Ammon's horn (tissue), 1 donor: Measurements from ENCODE around the gene TUBB1.
"Not testable (repeated sequence)": the region's sequence is repeated elsewhere in the genome, so short reads cannot be mapped to it uniquely, and the experiment has no call there.

Source experiments
- DNase-seq: peaks from one replicate; pipeline ENCODE4 v3.0.0-alpha.2; 2016; ENCODE audit warnings: low spot score

TUBB1 gene

DNA sequence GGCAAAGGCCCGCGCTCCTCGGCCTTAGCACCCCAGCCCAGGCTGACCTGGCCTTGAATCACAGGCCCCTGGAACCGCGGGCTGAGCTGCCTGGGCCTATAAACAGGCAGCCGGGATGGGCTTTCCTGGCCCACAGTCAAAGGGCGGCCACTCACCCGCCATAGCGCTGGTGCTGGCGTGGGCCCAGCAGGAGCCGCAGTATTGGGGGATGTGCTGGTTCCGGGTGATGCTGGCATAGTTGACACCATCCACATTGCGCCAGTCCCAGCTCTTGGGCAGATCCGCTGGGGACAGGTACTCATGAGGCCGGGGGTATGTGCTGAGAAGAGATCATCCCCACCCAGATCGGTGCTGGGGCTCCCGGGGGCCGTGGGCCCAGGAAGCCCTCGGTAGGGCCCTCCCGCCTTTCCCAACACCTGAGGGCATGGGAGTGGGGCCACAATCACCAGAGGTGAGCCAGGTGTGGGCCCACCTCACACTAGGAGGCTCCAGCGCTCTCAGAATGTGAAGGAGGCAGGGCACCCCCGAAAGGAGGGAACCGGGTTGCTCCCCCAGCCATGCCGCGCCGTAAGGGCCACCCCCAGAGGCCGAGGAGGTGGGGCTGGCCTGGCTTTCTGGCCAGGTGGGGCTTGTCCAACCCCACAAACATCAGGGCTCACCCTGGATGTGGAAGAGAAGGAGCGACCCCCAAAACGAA is 12.9 kb upstream of the TUBB1 start:
- no peak for DNase-seq

DNA sequence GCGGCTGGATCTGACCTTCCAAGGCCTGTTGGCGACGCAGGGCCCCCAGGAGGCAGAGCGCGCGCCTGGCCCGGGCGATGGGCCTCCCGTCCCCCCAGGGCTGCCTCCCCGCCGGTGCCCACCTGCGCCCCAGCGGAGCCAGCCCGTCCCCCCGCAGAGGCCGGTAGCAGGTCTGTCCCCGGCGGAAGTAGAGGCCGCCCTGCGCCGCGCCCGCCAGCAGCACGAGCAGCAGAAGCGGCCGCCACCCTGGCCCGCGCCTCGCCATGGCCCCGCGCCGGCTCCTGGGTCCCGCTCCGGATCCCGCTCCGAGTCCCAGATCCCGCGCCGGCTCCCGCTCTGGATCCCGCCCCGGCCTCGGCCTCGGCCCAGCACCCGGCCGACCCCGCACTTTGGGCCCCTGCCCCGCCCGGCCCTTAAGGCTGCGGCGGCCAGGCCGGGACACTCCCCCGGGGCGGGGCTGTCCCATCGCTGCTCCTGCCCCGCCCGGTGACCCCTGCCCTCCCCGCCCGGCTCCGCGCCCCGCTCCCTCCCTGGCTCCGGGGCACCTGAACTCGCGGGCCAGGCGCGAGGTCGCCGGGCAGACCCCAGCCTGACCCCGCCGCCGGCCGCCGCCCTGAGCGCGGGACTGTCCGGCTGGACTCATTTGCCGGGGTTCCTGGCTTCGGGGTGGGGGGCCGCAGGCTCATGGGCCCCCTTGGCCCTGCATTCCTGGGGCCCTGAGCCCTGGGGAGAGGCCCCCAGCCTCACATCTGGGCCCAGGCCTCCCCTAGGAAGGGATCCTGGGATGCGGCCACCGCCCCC is 12.2 kb upstream of the TUBB1 start, which contains the start of gene CTSZ:
Gene CTSZ (minus strand): TSS at position 391 of the 801 bp plus-strand sequence. CDS start 126 bp downstream, at position 265.
- DNase-seq: peak; percentile 41

DNA sequence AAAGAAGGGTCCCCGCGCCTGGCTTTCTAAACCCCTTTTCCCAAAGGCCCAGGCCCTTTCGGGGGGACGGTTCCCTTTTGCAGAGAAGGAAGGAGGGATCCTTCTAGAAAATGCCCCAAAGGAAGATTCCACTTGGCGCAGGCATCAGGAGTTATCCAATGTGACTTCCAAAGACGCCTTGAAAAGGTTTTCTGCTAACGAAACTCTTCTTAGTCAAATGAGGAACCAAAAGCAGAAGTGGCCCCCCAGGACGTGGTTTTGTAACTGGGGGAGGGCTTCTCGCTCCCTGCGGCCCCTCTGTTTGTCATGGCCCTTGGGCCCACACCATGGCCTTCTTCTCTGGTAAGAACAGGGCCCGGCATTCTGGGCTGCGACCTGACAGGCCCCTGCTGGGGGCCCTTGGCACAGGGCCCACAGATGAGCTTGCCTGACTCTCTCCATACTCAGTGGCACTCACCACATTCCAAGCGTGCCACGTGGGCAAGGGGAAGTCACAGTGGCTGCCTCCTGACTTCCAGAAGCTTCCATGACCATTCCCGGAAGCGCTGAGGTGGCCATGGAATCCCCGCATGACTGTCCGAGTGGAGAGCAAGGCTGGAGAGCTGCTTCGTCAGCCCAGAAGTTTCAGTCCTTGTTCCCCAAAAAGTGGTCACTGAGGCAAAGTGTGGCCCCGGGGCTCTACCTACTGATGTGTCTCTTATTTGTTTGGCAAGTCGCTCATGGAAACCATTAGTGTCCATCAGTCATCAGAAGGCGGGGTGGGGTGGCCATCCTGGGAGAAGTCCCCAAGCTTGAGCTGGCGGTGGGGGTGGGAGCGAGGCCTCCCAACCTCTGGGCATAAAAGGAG is 11.3 kb upstream of the TUBB1 start:
- peak; percentile 29 for DNase-seq

DNA sequence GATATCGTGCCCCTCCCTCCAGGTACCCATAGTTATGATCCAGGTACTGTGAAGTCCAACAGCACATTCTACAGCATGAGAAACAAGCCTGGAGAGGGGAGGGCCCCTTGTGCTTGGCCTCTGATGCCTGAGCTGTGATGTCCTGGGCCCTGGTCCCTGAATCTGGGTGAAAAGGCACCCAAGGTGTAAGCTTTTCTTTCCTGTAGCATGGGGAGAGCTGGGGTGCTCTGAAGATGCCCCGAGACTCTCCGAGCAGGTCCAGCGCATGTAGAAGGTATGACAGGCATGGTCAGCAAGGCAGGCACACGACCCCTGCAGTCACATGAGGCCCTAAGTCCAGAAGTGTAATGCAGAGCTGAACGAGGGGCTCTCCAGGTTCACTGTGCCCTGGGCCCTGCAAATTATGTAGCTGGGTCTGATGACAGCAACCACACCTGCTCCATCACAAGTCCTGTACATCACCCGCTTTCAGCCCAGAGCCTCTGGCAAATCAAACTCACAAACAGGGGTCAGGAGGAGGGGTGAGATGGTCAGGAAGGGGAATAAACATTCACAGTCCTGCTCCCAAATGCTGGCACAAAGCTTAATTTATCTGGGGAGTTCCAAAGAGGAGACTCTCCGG is 10.4 kb upstream of the TUBB1 start:
- no peak for DNase-seq

DNA sequence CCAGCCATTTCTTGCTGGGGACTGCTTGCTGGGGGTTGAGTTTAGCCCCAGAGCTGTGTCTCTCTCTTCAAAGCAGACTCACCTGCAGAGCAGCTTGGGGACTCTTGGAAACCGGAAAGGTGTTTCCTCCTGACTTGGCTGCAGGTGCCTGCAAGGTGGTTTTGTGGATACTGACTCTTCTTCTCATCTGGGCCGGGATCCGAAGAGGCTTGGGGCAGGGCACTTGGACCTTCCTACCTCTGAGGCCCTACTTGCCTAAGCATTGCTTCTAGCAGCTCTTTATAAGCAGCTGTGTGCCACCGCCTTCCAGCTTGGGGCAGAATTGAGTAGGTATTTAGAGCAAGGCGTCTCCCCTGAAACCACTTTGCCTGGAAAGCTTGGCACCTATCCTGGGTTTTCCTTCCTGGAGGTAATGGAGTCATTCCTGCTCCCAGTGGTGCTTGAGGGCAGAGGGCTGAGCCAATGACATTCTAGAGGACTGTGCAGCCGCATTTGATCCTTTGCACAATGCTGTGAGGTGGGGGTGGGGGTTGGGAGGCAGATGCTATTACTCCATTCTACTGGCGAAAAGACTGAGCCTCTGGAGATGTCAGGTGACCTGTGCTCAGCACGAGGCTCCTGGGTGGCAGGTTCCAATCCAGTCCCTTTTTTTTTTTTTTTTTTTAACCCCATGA is 8.8 kb upstream of the TUBB1 start:
- no peak for DNase-seq

DNA sequence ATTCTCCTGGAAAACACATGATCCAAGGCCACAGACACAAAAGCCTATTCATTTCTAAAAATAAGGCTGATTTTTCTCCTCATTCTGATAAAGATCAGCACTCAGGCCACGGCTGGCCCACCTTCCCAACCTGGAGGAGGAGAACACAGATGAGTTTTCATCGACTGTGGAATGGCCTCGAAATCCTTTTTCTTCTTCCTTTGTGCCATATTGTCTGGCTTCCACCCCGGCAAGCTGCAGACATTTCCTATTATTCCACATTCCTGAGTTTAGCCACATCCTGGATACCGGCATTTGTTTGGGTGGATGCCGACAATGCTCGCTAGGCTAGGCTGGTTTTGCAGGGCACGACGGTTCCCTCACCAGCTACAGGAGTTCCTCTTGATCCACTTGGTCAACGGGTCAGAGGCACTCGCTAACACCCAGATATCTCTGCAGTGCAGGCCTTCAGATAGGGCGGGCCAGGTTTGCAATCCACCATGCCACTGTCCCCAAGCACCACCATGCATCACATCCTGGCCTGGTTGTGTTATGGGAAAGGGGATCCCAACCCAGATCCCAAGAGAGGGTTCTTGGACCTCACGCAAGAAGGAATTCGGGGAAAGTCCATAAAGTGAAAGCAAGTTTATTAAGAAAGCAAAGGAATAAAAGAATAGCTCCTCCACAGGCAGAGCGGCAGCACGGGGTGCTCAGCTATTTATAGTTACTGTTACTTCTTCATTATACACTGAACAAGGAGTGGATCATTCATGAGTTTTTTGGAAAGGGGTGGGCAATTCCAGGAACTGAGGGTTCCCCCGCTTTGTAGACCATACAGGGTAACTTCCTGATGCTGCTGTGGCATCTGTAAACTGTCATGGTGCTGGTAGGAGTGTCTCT is 8.0 kb upstream of the TUBB1 start:
- DNase-seq: peak; percentile 29

DNA sequence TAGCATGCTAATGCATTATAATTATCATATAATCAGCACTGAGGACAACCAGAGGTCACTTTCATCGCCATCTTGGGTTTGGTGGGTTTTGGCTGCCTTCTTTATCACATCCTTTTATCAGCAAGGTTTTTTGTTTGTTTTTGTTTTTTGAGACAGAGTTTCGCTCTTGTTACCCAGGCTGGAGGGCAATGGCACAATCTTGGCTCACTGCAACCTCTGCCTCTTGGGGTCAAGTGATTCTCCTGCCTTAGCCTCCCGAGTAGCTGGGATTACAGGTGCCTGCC is 7.4 kb upstream of the TUBB1 start:
- DNase-seq: not testable (repeated sequence)

DNA sequence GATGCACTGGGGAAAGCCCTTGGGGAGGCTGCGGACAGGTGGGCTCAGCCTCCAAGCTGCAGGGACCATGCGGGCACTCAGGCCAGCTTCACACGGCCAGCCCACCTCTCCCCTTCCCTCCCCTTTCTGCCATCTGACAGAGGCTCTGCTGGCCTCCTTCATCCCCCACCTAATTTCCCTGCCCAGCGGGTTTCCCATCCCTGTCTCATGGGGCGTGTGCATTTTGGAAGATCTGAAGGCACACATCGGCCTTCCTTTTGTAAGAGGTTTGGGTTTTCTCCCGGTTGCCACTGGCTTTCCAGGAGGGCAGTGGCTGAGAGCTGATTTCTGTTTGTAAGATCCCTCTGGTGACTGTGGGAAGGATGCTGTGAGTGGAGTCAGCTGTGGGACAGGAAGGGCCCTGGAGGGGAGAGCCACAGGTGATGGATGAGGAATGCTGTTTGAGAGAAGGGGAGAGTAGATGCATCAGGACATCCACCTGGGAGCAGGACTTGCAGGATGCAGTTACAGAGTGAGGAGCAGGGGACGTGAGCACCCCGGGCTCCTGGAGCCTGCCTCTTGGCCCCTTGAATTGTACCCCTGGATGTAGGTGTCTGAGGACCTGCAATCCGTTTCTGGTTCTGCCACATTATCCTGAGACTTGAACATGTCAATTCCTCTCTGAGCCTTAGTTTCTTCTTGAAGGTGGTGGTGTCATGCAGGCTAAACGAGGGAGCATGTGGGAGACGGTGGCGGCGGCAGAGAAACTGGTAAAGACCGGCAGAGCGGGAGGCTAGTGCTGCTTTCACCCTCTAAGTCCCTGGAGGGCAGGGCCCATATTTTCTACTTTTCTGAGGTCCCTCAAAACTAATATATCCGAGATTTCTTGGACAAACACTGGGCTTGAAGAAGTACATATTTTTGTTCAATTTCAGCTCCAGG is 5.9 kb upstream of the TUBB1 start:
- no peak for DNase-seq

DNA sequence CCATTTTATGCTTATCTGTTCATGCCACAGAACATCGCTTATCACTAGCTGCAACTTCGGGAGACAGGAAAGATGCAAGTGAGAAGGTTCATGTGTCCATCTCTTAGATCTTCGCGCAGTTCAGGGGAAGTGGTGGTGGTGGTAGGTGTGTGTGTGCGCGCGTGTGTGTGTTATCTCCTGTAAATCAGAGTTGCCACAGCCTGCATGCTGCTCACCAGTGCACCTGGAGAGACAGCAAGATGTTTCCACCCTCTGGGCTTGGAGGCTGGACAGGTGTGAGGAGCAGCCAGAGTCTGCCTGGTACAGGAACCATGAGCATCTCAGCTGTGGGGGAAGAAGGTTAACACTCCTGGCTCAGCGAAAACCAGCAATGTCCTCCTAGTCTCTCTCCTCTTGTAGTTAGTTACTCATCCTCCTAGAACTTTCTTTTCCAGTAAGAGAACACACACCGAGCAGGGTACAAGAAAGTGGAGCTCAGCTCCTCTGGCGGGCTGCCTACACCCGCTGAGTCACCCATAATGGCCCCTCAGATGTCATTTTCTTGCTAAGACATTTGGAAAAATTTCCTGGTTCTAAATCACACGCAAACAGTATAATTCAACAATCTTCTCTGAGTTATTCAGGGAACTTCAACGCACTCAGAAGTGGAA is 5.1 kb upstream of the TUBB1 start:
- DNase-seq: no peak

DNA sequence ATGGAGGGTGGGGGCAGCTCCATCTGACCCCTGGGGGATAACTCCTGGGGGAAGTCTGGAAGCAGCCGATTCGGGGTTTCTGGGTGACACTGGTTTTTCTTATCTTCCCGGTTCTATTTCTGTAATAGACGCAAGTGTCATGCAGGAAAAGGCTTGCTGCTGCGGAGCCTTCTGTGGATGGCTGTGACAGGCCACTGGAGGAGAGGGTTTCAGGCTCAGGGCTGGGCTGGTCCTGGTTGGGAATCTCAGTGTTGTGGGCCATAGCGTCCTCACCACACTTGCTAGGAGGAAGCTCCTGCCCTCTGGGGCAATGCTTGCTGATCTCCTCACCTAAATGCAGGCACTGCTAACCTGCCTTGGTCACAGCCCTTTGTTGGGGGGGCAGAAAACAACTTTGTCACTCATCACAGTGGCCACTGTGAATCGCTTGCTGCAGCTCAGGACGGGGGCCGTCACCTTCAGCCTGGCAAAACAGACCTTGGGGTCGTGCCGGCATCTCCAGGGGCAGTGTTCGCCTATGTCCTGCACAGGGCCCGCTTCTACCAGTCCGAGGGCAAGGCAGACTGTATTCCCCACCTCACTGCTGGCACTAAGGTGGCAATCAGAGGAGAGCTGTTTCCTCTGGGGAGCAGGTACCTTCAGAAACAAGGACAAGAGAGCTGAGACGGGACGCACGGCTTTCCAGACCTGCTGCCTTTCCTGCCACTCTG is 4.4 kb upstream of the TUBB1 start:
- no peak for DNase-seq

DNA sequence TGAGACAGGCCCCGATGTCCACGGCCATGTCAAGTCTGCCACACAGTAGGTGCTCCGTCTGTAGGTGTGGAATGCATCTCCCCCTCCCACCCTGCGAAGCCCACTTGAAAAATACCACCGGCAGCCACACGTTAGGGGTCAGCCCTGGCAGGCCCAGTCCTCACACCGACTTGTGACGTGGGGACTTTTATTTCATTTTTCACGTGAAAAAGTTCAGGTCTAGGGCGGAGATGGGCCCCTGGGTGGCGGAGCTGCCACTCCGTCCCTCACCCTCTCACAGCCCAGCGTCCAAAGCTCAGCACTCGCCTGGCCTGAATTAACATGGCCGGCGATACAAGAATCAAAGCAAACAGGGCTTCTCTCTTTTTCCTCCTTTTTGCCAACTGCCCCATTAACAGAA is 3.8 kb upstream of the TUBB1 start:
- no peak for DNase-seq

DNA sequence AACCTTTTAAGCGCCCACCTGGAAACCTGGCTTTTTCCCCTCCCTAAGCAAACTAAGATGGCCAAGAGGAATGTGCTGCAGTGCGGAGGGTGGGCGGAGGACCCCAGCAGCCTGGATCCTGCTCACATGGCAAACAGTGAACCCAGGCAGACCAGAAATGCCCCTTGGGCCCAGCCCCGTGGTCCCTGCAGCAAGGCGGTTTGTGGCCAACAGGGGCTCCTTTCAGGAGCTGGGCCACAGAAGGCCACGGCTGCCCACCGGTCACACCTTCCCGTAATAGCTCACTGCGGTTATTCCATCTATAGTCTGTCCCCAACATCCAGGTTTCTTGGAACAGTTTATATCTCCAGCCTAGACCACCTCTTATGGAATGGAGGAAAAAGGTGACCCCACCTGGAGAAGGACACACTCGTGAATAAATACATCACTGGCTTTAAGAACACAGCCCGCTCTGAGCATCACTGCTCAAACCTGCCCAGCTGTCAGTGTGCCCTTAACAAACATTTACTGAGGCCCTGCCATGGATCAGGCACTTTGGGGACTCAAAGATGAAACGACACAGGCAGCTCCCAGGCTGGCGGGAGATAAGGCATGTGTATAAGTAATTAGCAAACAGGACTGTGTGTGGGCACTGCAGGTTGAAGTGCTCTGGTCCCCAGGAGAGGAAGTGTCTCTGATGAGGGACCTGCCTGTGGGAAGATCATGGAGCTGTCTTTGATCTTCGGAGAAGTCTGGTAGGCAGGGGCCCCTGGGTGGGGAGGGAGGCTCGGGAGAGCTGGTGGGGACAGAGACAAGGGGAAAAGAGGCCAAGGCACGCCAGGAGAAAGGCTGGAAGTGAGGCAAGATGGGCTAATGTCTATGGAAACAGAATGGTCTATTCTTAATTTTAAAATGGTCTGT is 3.2 kb upstream of the TUBB1 start:
- no peak for DNase-seq

DNA sequence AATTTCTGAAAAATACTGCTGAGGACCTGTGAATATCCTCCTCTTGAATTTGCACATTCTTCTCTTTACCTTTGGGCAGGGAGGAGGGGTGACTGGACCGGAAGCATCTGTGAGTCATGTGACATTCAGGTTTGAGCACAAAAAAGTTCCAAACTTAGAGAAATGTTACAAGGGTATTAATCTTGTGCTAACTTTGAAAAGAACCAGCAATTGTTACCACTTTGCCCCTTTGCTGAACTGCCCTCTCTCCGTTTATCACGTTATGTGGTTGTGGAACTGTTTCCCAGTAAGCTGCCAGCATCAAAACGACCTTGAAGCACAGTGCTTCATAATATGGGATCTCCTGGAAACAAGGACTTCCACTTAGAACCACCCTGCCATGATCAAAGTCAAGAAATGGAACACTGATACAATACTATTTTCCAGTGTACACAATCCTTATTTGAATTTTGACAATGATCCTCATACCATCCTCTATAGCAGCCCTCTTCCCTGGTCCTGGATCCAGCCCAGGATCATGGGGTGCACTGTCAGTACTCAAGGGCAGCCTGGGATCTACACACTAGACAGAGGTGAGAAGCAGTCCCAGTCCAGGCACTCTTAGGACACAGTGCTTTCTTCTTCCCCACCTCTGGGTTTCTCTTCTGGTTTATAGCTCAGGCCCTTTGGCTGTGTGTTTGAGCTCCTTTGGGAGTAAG is 2.3 kb upstream of the TUBB1 start:
- no peak for DNase-seq

DNA sequence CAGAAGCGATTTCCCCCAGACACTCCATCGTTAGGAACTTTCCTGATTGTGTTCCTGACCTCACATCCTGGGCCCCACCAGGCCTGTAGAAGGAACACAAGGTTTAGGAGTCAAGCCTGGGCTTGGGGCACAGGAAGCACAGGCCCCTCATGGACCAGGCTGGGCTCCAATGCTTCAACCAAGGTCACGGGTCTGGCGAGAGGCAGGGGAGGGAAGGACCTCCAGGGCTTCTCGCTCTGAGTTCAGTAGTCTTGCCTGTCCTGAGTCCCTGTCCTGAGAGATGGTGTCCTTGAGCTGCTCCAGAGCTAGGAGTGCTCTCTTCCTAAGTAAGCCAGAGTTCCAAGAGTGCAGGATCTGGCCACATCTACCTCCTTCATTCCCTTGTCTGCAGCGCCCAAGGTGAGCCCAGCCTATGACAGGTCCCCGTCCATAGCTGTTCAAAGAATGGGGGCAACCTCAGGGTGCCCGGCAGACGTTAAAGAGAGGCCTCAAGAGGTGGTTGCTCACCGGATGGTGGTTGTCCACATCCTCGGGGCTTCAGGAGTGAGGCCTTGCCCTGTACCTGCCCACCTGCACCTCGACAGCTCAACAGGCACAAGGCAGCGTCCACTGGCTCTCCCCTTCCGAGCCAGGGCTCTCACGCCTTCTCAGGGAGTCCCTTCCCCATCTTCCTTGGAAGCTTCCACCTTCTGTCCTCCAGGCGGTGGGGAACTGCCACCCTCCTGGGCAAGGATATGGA is 1.6 kb upstream of the TUBB1 start:
- no peak for DNase-seq

DNA sequence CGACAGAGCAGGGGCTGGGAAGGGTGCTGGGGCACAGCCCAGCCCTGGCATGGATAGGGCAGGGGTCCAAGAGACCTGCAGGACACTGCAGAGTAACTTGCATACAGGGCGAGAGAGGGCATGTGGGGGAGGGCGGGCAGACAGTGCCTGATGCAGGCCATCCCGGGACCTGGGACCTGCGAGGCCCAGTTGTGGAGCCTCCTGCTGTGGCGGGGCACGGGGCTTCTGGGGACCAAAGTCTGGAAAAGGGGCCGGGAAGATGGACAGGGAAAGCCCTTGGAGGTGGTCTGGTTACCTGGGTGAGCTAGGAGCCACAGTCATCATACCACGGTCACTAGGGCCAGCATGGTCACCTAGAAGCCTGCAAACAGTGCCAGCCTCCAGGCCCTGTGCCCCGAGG is 412 bp upstream of the TUBB1 start:
- no peak for DNase-seq

DNA sequence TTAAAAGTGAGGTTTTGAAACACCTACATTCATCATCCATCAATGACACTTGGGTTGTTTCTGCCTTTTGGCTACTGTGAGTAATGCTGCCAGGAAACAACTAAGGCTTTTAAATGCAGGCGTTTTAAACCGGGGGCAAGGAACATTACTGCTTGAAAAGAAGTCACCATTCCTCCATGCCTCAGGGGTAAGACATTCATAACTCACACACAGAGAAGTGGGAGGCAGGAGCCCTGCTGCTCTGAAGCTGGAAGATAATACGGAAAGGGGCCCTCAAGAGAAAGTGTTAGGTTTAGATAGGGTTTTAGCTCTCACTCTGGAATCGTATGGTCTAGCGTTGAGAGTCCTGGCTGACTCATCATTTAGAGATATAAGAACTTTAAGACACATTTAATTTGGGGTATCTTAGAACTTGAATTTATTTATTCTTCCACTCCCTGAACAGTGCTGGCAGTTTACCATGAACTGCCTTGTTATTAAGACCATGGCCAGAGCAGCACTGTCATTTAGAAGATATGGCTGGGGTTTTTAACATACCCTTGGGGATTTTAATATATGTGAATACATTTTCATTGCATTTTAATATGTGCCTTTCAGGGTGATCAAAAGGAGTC is 1.8 kb downstream of the TUBB1 start:
- no peak for DNase-seq
